Stomach (tissue), 9 donors: ENCODE data around the gene RNF151. TPM values are rescaled to one million over a fixed set of nuclear protein-coding genes. Genes with fewer than 3 reads are reported as not detected.
"Not testable (repeated sequence)": the region's sequence is repeated elsewhere in the genome, so short reads cannot be mapped to it uniquely, and the experiment has no call there.

Experiments used
- DNase-seq, 2 donors: peaks; one replicate each; pipeline versions ENCODE4 v3.0.0 to v3.0.0-alpha.2; 2013 to 2019
- H3K27ac ChIP-seq, 5 donors: fragments of 200-600 bp in 4 of 5; sonication (generic) in 4 of 5; one replicate each; pipeline ENCODE4 v1.5.1; 2013 to 2019; ENCODE audit warnings: mild to moderate bottlenecking in 1 of 5, moderate library complexity in 1 of 5
- H3K27me3 ChIP-seq, 3 donors: fragments of 200-600 bp; sonication (generic); one replicate each; pipeline ENCODE4 v1.5.1; 2017 to 2019; ENCODE audit warnings: mixed run types in 1 of 3
- H3K36me3 ChIP-seq, 4 donors: fragments of 200-600 bp; sonication (generic); 1 replicate in 3 of 4; 2 replicates in 1 of 4; pipeline ENCODE4 v1.5.1; 2016 to 2019
- H3K4me1 ChIP-seq, 4 donors: fragments of 200-600 bp; sonication (generic); one replicate each; pipeline ENCODE4 v1.5.1; 2016 to 2019
- H3K4me3 ChIP-seq, 4 donors: fragments of 200-600 bp; sonication (generic) in 3 of 4; one replicate each; pipeline ENCODE4 v1.5.1; 2016 to 2019; ENCODE audit warnings: mild to moderate bottlenecking in 1 of 4
- H3K9me3 ChIP-seq, 4 donors: fragments of 200-600 bp; sonication (generic); one replicate each; pipeline ENCODE4 v1.5.1; 2016 to 2019
- EP300 ChIP-seq: sonication (generic); formaldehyde crosslinking; IDR thresholded peaks from one replicate; pipeline ENCODE4 v1.6.1; 2017; ENCODE audit warnings: antibody characterized with exemption
- POLR2A ChIP-seq, 4 donors: fragments of 450-650 bp; IDR thresholded peaks; one replicate each; pipeline ENCODE4 v1.6.1; 2016; ENCODE audit warnings: antibody characterized with exemption in 4 of 4, control low read depth in 2 of 4, mild to moderate bottlenecking in 1 of 4, moderate library complexity in 1 of 4
- POLR2AphosphoS5 ChIP-seq, 3 donors: sonication (generic); formaldehyde crosslinking; IDR thresholded peaks; one replicate each; pipeline ENCODE4 v1.6.1; 2016; ENCODE audit warnings: antibody characterized with exemption in 3 of 3
- WGBS, 5 donors: extraction: QIAGEN DNeasy Blood & Tissue Kit in 3 of 5; methylation state at CpG; one replicate each; pipeline versions ENCODE4 v1.1.5 to v1.1.7; 2013 to 2018; 5-methylcytosine and 5-hydroxymethylcytosine counted together
- intact Hi-C: fragments of 100-400 bp; cut with DNase I; formaldehyde crosslinking; loops from one replicate; pipeline ENCODE4 v1.15.1; 2023; ENCODE audit warnings: low total_unique reads
- polyA plus RNA-seq, 3 donors: library from polyadenylated mRNA; stranded (reverse); fragments of 200-250 nt; gene quantifications; one replicate each; pipeline ENCODE4 v1.2.3, GENCODE V29; 2013
- total RNA-seq, 5 donors: library from RNA; depleted of rRNA; stranded (reverse); fragments of >200 nt; gene quantifications; one replicate each; pipeline versions ENCODE4 v1.1.0 to v1.2.3, GENCODE V29; 2014 to 2016
- TF ChIP-seq, protein P1 (sequence below), 7 experiments: fragments of 450-650 bp in 4 of 7; fragments of 200-600 bp in 3 of 7; sonication (generic) in 3 of 7; IDR thresholded peaks; one replicate each; pipeline ENCODE4 v1.5.1; 2016 to 2019; ENCODE audit warnings: antibody characterized with exemption in 7 of 7, control low read depth in 2 of 7, mild to moderate bottlenecking in 1 of 7
- donor health status: healthy with polysubstance abuse.
- donor health status: Bipolar disorder and iron deficiency.
- donor health status: healthy.

Gene RNF151
- total and polyA plus RNA-seq, 8 donors, result not detected

- TF ChIP-seq, protein P1, sequence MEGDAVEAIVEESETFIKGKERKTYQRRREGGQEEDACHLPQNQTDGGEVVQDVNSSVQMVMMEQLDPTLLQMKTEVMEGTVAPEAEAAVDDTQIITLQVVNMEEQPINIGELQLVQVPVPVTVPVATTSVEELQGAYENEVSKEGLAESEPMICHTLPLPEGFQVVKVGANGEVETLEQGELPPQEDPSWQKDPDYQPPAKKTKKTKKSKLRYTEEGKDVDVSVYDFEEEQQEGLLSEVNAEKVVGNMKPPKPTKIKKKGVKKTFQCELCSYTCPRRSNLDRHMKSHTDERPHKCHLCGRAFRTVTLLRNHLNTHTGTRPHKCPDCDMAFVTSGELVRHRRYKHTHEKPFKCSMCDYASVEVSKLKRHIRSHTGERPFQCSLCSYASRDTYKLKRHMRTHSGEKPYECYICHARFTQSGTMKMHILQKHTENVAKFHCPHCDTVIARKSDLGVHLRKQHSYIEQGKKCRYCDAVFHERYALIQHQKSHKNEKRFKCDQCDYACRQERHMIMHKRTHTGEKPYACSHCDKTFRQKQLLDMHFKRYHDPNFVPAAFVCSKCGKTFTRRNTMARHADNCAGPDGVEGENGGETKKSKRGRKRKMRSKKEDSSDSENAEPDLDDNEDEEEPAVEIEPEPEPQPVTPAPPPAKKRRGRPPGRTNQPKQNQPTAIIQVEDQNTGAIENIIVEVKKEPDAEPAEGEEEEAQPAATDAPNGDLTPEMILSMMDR (IDR thresholded peaks at IDR 0.05), result no peak
- no peak for TF ChIP-seq POLR2AphosphoS5 (IDR thresholded peaks at IDR 0.05)
- TF ChIP-seq POLR2A (IDR thresholded peaks at IDR 0.05), result no peak
- TF ChIP-seq EP300, result no peak
- intact Hi-C loops, result no loop called here
- WGBS, 5 donors, result 4 to 16% (median 6%) methylated on average over 16 to 68 of the region's 71 CpGs
- no peaks in the 10 kb centered on the region for H3K9me3 ChIP-seq
- peaks cover 15 to 100% (median 74%) of the 10 kb centered on the region in 3 donors for H3K27me3 ChIP-seq
- no peaks in the 10 kb centered on the region for H3K36me3 ChIP-seq
- H3K4me3 ChIP-seq, result peak within 1 kb of the TSS in 2 of 4 donors; percentile 8 to 24
- peak in 1 of 2 donors; percentile 23 for DNase-seq
- no peak within 1 kb of the TSS for H3K27ac ChIP-seq
- peaks cover 11 to 43% (median 32%) of the 10 kb centered on the region in 4 donors for H3K4me1 ChIP-seq
Measured at GRCh38 chr16:1918351-1919326, 48.0 kb upstream of the RNF151 start, which contains the start of gene HS3ST6. HS3ST6 (minus strand) TSS chr16:1918415; CDS start chr16:1918323, 92 bp downstream.

DNA sequence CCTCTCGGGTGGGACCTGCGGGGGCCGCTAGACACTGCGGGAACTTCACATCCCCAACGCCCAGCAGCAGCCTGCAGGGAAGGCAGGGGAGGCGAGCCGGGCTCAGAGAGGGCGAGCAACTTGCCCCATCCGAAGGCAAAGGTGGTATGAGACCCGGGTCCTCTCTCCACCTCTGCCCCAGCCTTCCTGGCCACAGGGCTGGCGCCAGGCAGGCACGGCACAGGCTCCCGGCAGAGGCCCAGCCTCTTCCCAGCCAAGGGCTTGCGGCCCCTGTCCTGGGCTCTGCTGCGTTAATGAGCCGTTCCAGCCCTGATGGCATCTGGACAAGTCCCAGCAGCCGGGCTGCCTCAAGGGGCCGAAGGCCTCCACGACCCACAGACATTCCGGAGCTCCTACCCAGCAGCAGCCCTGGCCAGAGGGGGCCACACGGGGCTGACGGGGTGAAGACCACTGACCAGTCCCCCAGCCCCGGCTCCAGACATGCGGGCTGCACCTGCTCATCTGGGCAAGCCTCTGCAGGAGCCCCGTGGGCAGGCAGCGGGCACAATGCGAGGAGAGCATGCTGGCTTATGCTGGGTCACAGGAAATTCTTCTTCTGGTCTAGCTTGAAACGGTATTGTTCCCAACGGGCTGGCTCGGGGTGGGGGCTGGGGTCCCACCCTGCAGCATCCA lies 47.2 kb upstream of the RNF151 start:
- Histone ChIP-seq H3K27ac (no peak overlapping the region), H3K27me3 (peaks cover 15 to 100% (median 74%) of the 10 kb centered on the region in 3 donors), H3K4me3 (no peak overlapping the region), H3K9me3 (no peaks in the 10 kb centered on the region), H3K4me1 (peaks cover 10 to 43% (median 27%) of the 10 kb centered on the region in 4 donors), H3K36me3 (no peaks in the 10 kb centered on the region)
- DNase-seq, result peak in 1 of 2 donors; percentile 5
- TF ChIP-seq POLR2AphosphoS5 (IDR thresholded peaks at IDR 0.05) (no peak), EP300 (no peak), POLR2A (IDR thresholded peaks at IDR 0.05) (no peak)
- TF ChIP-seq, protein P1 (IDR thresholded peaks at IDR 0.05), result no peak
- intact Hi-C loops, result no loop called here
- 28 to 47% (median 39%) methylated on average over 9 to 30 of the region's 30 CpGs for WGBS, 5 donors

DNA sequence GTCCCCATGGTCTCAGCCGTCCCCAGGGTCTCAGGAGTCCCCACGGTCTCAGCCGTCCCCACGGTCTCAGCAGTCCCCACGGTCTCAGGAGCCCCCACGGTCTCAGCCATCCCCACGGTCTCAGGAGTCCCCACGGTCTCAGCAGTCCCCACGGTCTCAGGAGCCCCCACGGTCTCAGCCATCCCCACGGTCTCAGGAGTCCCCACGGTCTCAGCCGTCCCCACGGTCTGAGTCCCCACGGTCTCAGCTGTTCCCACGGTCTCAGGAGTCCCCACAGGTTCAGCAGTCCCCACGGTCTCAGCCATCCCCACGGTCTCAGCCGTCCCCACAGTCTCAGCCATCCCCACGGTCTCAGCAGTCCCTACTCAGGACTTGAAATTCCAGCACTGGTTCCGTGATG lies 46.5 kb upstream of the RNF151 start:
- H3K4me3 ChIP-seq, H3K36me3 ChIP-seq, intact Hi-C loops, H3K27ac ChIP-seq, H3K9me3 ChIP-seq, DNase-seq: not testable (repeated sequence)
- H3K27me3 ChIP-seq, result peaks cover 15 to 100% (median 74%) of the 10 kb centered on the region in 3 donors
- WGBS, 5 donors, result 53 to 69% (median 67%) methylated on average over 17 to 21 of the region's 21 CpGs
- peaks cover 10 to 37% (median 26%) of the 10 kb centered on the region in 4 donors for H3K4me1 ChIP-seq

- TF ChIP-seq POLR2A (IDR thresholded peaks at IDR 0.05), result no peak
- TF ChIP-seq POLR2AphosphoS5 (IDR thresholded peaks at IDR 0.05), result no peak
- TF ChIP-seq, protein P1 (IDR thresholded peaks at IDR 0.05), result no peak
- no peak for TF ChIP-seq EP300
- WGBS, 5 donors, result 6 to 18% (median 12%) methylated on average over 14 to 15 of the region's 15 CpGs
- H3K27ac ChIP-seq, result no peak overlapping the region
- H3K27me3 ChIP-seq, result peaks cover 15 to 100% (median 71%) of the 10 kb centered on the region in 3 donors
- H3K4me3 ChIP-seq, result no peak overlapping the region
- no peaks in the 10 kb centered on the region for H3K36me3 ChIP-seq
- DNase-seq, result peak; percentile 64 to 68
- intact Hi-C loops, result no loop called here
- peaks cover 10 to 37% (median 26%) of the 10 kb centered on the region in 4 donors for H3K4me1 ChIP-seq
- no peaks in the 10 kb centered on the region for H3K9me3 ChIP-seq
Measured at GRCh38 chr16:1920727-1921171, 45.9 kb upstream of the RNF151 start.
